Activated CD8-positive, alpha-beta memory T cell treated with anti-CD3 and anti-CD28 coated beads, Interleukin-2, amount 50 U/mL, for 24 hours (primary cell): Measurements from ENCODE around the gene NR1D2.

Source experiments
- DNase-seq: peaks from one replicate; pipeline ENCODE4 v3.0.0-alpha.2; 2020; ENCODE audit errors: extremely low read depth

Gene NR1D2

GRCh38 chr3:23966328-23966727 is 21.2 kb downstream of the NR1D2 start:
- DNase-seq, result no peak

GRCh38 chr3:23968463-23969184 is 23.5 kb downstream of the NR1D2 start:
- DNase-seq, result no peak

GRCh38 chr3:23969393-23969792 is 24.3 kb downstream of the NR1D2 start:
- DNase-seq, result no peak

- DNase-seq, result no peak
Measured at GRCh38 chr3:23971684-23972083, 26.6 kb downstream of the NR1D2 start.

GRCh38 chr3:23976555-23976954 is 31.5 kb downstream of the NR1D2 start:
- DNase-seq, result no peak

GRCh38 chr3:23979569-23979968 is 34.5 kb downstream of the NR1D2 start:
- no peak for DNase-seq

- DNase-seq, result no peak
Measured at GRCh38 chr3:23981136-23981535, 36.0 kb downstream of the NR1D2 start.

GRCh38 chr3:23981955-23982354 is 36.9 kb downstream of the NR1D2 start:
- no peak for DNase-seq

- DNase-seq, result no peak
Measured at GRCh38 chr3:23984934-23985333, 39.8 kb downstream of the NR1D2 start.

- DNase-seq, result no peak
Measured at GRCh38 chr3:23985747-23986544, 40.9 kb downstream of the NR1D2 start.

- no peak for DNase-seq
Measured at GRCh38 chr3:23987356-23987755, 42.3 kb downstream of the NR1D2 start.

GRCh38 chr3:23991306-23991682 is 46.2 kb downstream of the NR1D2 start:
- no peak for DNase-seq

- no peak for DNase-seq
Measured at GRCh38 chr3:23991683-23992628, 46.9 kb downstream of the NR1D2 start.

- no peak for DNase-seq
Measured at GRCh38 chr3:23993556-23994243, 48.6 kb downstream of the NR1D2 start.

GRCh38 chr3:23994244-23994569 is 49.1 kb downstream of the NR1D2 start:
- no peak for DNase-seq

- DNase-seq, result no peak
Measured at GRCh38 chr3:23995219-23995618, 50.1 kb downstream of the NR1D2 start.

- DNase-seq, result no peak
Measured at GRCh38 chr3:23996095-23996524, 51.0 kb downstream of the NR1D2 start.

GRCh38 chr3:23999012-23999641 is 54.0 kb downstream of the NR1D2 start:
- peak; percentile 31 for DNase-seq

- no peak for DNase-seq
Measured at GRCh38 chr3:24002129-24002528, 57.0 kb downstream of the NR1D2 start.

- no peak for DNase-seq
Measured at GRCh38 chr3:24003466-24003865, 58.4 kb downstream of the NR1D2 start.
